GM18873 (cell line): Measurements from ENCODE around the gene SLC33A1.
"Not testable (repeated sequence)": the region's sequence is repeated elsewhere in the genome, so short reads cannot be mapped to it uniquely, and the experiment has no call there.

Experiments
- ATAC-seq: cut with Tn5 transposase; IDR thresholded peaks from one replicate; pipeline ENCODE4 v1.9.1; 2021; ENCODE audit warnings: mild to moderate bottlenecking, moderate library complexity, moderate number of reproducible peaks; ENCODE audit not compliant: unreplicated experiment, low FRiP score

Gene SLC33A1

DNA sequence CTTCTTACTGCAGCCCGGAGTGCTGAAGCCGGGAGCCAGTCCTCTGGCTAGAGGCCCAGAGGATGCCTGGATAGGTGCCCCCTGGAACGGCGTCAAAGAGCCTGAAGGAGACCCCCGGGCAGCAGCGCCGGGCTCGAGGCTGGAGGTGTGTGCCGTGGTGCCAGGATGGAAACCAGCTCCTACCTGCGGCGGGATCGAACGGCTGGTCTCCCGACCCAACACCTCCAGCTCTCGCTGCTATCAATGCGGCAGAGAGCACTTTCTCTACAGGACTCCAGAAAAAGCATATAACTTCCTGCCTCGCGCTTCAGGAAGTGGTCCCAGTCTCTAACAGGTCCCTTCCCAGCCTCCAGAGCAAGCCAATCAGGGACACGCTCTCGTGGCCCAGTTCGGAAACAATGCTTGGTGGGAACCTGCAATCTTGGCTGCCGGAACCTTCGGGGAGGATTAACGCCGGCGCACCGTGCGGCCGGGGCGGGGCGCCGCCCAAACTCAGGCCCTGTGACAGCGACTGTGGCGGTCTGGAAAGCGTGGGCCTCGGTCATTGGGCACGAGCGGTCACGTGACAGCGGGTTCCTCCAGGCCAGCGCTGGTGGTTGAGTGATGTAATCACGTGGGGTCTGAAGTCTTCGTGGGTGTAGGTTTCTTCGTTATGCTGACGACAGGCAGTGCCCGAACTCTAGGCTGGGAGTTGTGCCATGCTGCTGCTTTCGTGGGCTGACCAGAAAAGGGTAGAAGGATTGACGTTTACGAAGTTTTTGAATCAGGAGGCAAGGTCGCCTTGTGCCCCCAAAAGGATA, at the start of gene SLC33A1:
SLC33A1 (minus strand) TSS at position 287 of the 800 bp plus-strand sequence. CDS start 430 bp downstream, outside the sequence.
- ATAC-seq, result peak; percentile 95

DNA sequence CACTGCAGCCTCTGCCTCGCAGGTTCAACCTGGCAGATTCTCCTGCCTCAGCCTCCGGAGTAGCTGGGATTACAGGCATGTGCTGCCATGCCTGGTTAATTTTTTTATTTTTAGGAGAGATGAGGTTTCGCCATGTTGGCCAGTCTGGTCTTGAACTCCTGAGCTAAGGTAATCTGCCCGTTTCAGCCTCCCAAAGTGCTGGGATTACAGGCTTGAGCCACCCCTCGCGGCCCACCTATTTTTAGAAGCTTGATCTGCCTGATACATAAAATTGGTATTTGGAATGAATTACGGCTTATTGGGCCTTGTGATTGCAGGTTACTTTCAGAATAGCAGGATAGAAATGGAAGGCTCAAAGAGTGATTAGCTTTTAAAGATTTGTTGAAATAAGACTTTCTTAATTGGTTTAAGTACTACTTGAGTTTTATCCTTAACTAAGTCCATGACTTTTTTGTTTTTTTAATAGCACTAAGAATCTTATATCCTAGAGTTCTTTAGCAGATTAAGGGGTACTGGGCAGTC, 41.2 kb upstream of the SLC33A1 start:
- no peak for ATAC-seq

DNA sequence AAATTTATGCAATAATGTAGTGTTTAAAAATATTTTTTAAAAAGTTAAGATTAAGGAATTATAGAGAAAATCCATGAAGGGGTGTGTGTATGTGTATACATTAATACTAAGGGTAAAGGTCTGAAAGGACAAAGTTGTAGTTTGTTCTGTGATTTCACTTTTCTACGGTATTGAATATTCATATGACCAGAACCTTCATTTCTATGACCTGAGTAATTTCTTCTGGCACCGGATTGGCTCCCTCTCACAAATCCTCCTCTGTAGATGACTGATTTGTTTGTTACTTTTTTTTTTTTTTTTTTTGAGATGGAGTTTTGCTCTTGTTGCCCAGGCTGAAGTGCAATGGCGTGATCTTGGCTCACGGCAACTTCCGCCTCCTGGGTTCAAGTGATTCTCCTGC, 37.1 kb upstream of the SLC33A1 start:
- ATAC-seq, result no peak

DNA sequence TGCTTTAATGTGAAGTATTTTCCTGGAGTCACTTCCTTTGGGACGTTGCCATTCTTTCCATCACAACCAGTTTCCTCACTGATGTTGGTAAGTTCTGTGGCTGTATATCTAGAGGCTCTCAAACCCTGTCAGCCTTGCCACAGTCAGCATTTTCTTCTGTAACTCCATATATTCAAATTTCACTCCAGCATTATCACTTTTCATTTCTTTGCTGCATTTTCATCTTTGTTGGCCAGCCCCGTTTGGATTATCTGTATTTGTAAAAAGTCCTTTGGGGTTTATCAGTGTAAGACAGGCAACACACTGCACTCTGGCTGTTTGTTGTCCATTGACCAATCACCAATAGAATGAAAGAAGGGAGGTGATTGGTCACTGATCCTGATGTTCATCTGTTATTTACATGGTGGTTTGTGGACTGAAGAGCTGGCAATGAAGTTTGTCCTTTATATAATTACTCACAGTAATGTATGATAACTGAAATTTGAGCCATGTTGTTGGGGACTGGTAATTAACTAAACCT, 36.5 kb upstream of the SLC33A1 start:
- ATAC-seq, result no peak

DNA sequence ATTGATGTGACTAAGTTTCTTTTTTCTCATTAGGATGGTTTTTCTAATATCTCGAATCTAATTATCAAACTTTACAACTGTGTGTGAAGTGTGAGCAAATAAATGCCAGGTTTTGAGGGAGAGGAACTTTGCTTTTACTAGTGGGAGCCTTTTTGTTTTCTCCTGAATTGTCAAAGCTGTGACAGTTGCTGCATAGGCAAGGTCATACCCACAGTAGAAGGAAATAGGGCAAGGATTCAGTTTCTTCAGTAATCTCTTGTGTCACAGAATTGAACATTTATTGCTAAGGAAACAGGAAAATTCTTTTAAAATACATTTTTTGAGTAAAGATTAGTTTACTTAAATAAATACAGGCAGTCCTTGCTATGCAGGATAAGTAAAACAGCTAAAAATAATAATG, 35.7 kb upstream of the SLC33A1 start:
- ATAC-seq, result no peak

DNA sequence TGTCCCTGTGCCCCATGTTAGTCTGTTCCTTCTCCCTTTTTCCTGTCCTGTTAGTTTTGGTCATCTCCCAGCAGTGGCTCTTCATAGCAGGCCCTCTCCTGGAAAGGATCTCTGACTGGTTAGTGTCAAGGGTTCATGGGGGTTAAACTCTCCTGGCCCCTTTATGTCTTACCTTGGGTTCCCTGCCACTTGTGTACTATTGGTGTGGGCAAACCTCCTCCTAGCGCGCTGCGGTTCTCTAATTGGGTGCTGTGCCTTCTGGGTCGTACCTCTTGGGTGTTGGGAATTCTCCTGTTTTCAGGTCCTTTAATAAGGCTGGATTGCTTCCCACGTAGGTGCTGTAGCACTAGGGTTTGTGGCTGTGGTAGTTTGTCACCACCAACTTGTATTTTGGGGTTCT, 35.0 kb upstream of the SLC33A1 start:
- ATAC-seq, result no peak

DNA sequence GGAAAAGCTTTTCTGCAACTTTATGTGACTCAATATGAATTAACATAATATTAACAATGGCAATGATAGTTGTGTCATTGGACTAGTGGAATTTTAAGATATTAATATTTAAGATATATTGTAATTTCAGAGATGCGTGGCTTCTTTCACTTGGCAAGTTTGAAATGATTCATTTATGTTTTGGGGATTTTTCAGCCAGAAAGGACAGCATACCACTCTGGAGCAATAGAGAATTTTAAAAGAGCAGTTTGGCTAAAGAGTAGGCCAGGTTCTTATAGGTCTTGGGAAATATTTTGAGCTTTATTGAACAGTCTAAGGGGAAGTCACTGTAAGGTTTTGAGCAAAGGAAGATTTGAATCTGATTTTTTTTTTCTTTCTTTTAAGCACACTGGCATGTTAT, 32.7 kb upstream of the SLC33A1 start:
- no peak for ATAC-seq

DNA sequence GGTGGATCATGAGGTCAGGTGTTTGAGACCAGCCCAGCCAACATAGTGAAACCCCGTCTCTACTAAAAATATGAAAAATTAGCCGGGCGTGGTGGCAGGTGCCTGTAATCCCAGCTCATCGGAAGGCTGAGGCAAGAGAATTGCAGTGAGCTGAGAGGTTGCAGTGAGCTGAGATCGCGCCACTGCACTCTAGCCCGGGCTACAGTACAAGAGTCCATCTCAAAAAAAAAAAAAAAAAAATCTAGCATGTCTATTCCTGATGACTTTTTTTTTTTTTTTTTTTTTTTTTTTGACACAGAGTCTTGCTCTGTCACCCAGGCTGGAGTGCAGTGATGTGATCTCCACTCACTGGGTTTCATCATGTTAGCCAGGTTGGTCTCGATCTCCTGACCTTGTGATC, 32.1 kb upstream of the SLC33A1 start:
- ATAC-seq, result not testable (repeated sequence)

DNA sequence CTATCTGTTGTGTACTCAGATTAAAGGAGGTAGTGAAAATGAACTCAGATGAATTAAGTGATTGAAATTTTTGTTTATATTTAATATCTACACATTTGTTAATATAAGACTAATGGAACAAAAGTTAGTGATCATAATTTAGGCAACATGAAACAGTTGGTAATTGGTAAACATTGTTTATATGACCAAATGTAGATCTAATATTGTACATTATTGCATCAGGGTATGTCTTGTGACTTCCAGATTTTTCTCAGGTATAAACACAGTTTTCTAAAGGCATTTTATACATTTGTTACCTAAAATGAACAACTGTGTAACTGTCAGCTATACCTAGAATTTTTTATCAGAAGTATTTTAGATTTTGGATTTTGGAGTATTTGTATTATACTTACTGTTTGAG, 31.1 kb upstream of the SLC33A1 start:
- no peak for ATAC-seq

DNA sequence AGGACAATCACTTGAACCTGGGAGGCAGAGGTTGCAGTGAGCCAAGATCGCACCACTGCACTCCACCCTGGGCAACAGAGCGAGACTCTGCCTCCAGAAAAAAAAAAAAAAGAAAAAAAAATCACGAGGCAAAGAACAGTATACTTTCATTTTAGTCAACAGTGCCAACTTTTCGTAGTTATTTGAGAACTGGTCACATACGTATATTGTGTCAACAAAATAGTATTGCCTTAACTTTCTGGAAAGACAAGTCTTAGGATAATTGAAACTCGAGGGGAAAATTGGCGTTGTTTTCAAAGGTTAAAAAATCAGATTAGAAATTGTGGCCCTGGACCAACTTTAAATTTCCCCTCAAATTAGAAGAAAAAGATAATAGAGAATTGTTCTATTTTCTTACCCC, 30.1 kb upstream of the SLC33A1 start:
- ATAC-seq, result no peak

DNA sequence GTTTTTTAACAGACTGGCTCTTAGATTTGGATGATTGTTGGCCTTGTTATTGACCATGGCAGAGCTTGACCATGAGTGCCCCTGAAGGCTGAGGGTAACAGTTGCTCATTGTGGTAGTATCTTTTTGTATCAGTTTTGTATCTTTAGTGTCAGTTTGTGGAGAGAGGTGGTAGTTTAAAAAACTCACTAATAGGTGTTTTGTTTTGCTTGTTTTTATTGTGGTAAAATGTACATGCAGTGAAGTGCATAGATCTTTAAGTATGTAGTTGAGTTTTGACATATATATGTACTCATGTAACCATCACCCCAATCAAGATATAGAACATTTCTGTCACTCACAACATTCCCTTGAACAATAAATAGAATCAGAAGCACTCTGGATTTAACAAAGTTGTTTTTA, 26.1 kb upstream of the SLC33A1 start:
- ATAC-seq, result no peak

DNA sequence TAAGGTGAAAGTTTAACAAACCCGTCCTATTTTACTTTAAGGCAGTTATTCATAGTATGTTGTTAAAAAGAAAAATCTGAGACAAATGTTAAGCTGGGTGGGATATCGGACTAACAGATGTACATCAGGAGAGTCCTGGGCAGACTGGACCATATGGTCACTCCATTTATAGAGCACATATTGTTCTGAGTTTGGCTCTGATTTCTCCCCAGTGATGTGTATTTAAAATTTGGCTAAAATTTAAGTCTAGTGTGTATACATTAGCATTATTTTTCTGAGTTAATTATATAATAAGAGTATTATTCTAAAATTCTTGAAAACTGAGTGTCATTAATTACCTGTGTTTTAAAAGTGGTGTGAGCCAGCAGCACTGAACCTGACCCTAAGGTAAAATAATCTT, 22.3 kb upstream of the SLC33A1 start:
- no peak for ATAC-seq

DNA sequence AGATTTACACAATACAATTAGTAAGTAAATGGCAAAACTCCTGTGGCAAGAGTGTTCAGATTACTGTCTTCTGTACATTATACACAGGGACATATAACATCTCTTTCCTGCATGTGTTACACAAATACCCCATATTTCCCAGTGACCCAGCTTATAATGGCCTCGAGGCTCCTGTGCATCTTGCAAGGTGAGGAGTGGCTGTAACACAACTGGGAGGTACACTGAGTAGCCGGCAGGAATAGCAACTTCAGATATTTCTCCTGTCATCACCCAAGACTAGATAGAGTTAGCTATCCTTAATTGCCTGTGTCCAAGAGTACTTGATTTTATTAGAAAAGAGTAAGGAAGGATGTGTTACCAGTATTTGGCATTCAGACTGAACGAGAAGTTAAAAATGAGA, 21.8 kb upstream of the SLC33A1 start:
- no peak for ATAC-seq

DNA sequence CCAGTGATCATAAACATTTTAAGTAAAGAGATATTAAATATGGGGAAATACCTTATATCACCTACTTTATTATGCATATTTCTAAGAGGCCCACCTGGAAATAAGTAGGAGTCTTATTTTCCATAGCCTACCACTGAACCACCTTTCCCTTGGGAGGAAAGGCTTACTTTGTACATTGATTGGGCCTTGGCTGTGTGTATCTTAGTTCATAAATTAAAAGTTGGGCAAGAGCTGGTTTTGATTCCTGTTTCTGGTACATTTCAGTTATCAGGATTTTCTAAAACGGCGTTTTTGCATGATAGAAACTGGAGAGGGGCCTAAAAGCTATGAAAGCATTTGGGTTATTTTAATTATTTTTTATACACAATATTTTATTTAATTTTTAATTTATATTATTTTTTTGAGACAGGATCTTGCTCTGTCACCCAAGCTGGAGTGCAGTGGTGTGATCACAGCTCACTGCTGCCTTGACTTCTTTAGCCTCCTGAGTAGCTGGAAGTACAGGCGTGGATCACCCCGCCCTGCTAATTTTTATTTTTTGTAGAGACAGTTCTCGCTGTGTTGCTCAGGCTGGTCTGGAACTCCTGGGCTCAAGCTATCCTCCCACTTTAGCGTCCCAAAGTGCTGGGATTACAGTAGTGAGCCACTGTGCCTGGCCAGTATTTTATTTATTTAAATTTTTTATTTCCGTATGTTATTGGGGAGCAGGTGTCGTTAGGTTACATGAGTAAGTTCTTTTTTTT, 18.8 kb upstream of the SLC33A1 start:
- ATAC-seq, result no peak

DNA sequence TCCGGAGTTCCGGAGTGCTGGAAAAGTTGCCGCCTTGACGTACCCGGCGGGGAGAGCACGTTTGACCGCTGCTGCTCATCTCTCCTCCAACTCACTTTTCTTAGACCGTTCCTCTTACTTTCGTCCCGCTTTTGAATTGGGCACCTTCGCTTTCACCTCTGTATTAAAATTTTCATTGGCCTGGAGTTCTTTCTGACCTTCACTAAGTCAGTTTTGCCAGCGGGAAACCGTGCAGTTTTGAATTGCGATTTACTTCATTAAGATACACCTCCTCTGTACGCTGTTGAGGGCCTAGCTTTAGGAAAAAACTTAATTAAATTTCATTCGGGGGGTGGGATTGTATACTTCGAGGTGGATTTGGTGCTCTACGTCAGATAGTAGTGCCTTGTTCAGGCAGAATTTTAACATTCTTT, 17.5 kb upstream of the SLC33A1 start:
- ATAC-seq, result peak; percentile 12

DNA sequence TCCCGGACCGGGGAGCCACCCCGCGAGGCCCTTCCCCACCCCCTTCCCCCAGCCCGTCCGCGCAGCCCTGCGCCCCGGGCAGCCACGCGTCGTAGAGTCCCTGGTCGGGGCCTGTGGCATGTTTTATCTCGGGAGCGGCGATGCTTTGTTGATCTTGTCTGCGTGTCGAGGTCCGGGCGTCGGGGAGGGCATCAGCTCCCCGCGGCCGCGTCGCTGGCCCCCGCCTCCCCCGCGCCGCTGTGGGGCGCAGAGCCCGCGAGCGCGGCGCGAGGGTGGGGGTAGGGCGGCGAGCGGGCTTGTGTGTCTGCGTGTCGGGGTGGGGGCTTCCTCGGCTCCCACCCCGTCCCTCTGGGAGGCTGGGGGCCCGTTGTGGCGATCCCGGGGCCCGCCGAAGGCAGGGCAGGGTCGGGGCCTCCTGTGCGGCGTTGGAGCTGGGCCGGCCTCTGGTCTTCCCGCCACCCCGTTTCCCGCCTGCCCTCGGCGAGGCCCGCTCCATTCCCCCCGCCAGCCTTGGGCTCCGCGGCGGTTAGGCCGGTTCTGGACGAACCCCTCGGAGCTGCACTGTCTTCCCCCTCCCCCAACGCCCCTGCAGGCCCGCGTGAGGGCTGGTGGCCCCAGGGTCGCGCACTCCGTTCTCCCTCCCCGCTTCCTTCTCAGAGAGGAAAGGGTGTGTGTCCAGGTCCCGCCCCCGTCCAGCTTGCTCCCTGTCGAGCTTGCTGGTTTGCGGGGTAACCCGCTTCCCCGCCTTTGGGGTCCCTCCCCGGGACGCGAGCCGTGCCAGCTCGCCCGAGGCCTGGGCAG, 16.9 kb upstream of the SLC33A1 start:
- peak; percentile 16 for ATAC-seq

DNA sequence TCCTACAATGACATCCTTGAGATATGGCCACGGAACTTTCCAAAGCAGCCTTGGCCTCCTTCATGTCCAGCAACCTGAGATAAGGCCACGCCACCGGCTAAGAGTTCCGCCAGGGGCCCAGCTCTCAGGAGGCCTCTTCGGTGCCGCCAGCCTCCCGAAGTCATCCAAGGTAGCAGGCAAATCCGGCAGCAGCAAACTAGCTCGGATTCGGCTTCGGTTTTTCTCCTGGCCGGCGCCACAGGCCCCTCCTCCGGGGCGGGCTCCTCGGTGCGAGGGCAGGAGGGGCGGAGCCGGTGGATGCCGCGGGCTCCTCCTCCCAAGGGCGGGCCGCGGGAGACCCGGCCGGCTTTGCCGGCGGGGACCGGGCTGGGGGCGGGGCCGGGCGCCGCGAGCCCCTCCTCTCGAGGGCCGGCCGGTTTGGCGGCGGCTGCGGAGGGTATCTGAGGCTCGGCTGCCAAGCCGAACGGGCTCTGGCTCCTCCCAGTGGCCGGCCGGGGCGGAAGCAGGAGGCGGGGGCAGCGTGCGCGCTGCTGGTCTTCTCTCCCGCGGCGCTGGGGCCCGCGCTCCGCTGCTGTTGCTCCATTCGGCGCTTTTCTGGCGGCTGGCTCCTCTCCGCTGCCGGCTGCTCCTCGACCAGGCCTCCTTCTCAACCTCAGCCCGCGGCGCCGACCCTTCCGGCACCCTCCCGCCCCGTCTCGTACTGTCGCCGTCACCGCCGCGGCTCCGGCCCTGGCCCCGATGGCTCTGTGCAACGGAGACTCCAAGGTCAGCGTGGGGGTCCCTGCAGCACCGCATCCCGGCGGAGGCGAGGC, 16.1 kb upstream of the SLC33A1 start, which contains the start of gene GMPS:
GMPS (plus strand) TSS at position 518 of the 812 bp plus-strand sequence; CDS start at position 739, 221 bp downstream.
- peak; percentile 89 for ATAC-seq

DNA sequence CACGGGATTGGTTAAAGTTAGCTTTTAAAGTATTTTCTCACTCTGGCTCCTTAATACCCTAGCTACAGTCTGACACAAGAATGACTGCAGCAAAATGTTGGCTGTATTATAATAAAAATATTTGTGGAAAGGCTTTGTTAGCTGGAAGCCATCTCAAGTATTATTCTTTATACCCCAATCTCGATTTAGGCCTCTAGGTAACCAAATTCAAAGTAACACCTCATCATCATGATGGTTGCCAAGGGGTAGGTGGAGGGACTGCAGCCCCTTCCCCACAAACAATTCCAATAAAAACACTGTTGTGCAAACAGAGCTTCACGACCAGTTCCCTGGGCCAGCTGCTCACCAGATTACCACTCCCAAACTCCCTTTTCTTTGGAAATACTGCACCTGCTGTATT, 15.5 kb upstream of the SLC33A1 start:
- no peak for ATAC-seq

DNA sequence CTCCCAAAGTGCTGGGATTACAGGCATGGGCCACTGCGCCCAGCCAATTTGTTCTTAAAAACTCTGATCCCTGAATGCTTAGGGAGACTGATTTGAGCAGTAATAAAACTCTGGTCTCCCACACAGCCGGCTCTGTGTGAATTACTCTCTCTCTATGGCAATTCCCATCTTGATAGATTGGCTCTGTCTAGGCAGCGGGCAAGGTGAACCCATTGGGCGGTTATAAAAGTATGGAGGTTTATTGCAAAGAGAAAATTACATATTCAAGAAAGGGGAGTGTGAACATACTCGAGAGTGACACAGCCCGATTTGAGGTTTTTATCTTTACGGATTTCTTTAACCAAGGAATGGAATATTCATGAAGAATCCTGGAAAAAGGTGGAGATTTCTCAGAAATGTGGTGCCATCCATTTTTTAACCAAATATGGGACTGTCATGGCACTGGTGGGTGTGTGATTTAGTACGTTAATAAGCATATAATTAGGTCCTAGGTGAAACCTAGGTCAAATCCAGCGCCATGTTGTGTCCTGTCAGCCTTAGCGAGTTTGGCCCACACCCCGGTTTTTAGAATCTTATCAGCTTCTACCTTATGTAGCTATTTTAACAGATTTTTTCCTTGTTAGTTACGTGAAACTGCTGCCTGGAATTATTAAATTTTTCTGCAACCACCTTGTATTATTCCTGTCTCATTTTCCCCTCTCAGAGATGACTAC, 9.0 kb upstream of the SLC33A1 start:
- ATAC-seq, result no peak
